Astrocyte (in vitro differentiated cells and primary cell): ENCODE results near the gene WDR45B. TPM values are rescaled to one million over a fixed set of nuclear protein-coding genes. Genes with fewer than 3 reads are reported as not detected.

Source experiments
- DNase-seq: peaks from one replicate; pipeline ENCODE4 v3.0.0-alpha.2; 2010; ENCODE audit warnings: low read depth
- FAIRE-seq: peaks from 2 replicates; lab custom pipeline; 2011; peaks lifted over from hg19 to GRCh38; lab: Jason Lieb, UNC
- H2AFZ ChIP-seq: 2 replicates; pipeline ENCODE4 v1.6.0; 2012; ENCODE audit warnings: low read depth, low read length, inconsistent platforms
- H3K27ac ChIP-seq: 2 replicates; pipeline ENCODE4 v1.5.1; 2011; ENCODE audit warnings: low read depth, low read length, inconsistent platforms
- H3K27me3 ChIP-seq: 2 replicates; pipeline ENCODE4 v1.6.0; 2011; ENCODE audit warnings: low read length, inconsistent platforms; ENCODE audit not compliant: insufficient read depth
- H3K36me3 ChIP-seq: 2 replicates; pipeline ENCODE4 v1.5.1; 2011; ENCODE audit warnings: low read length, inconsistent platforms; ENCODE audit not compliant: insufficient read depth
- H3K4me1 ChIP-seq: 2 replicates; pipeline ENCODE4 v1.5.1; 2011; ENCODE audit warnings: low read length, inconsistent platforms; ENCODE audit not compliant: insufficient read depth
- H3K4me2 ChIP-seq: 2 replicates; pipeline ENCODE4 v1.6.0; 2012; ENCODE audit warnings: low read length, inconsistent platforms
- H3K4me3 ChIP-seq: 2 replicates; pipeline ENCODE4 v1.5.1; 2011; ENCODE audit warnings: low read depth, mild to moderate bottlenecking, low read length, inconsistent platforms; ENCODE audit not compliant: insufficient read depth
- H3K79me2 ChIP-seq: 2 replicates; pipeline ENCODE4 v1.6.0; 2012; ENCODE audit warnings: mild to moderate bottlenecking, low read length, inconsistent platforms; ENCODE audit not compliant: insufficient read depth
- H3K9ac ChIP-seq: 2 replicates; pipeline ENCODE4 v1.6.0; 2012; ENCODE audit warnings: mild to moderate bottlenecking, low read length, inconsistent platforms
- H3K9me3 ChIP-seq: 2 replicates; pipeline ENCODE4 v1.5.1; 2012; ENCODE audit warnings: low read depth, mild to moderate bottlenecking, low read length, inconsistent platforms; ENCODE audit not compliant: insufficient read depth
- H4K20me1 ChIP-seq: 2 replicates; pipeline ENCODE4 v1.6.0; 2012; ENCODE audit warnings: low read length, inconsistent platforms; ENCODE audit not compliant: insufficient read depth
- H3K27ac Mint-ChIP-seq: one replicate; pipeline ENCODE4 v1.8.0; 2021; ENCODE audit warnings: mild to moderate bottlenecking, mixed read lengths; ENCODE audit not compliant: unreplicated experiment
- H3K27me3 Mint-ChIP-seq: one replicate; pipeline ENCODE4 v1.8.0; 2021; ENCODE audit warnings: low read depth, mixed read lengths; ENCODE audit not compliant: unreplicated experiment
- H3K36me3 Mint-ChIP-seq: one replicate; pipeline ENCODE4 v1.8.0; 2021; ENCODE audit warnings: low read depth, mixed read lengths; ENCODE audit not compliant: unreplicated experiment
- H3K4me1 Mint-ChIP-seq: one replicate; pipeline ENCODE4 v1.8.0; 2021; ENCODE audit warnings: low read depth, mixed read lengths; ENCODE audit not compliant: unreplicated experiment
- H3K4me3 Mint-ChIP-seq: one replicate; pipeline ENCODE4 v1.8.0; 2021; ENCODE audit warnings: mild to moderate bottlenecking, moderate library complexity, mixed read lengths; ENCODE audit not compliant: unreplicated experiment
- H3K9me3 Mint-ChIP-seq: one replicate; pipeline ENCODE4 v1.8.0; 2021; ENCODE audit warnings: mild to moderate bottlenecking, mixed read lengths; ENCODE audit not compliant: unreplicated experiment
- CTCF ChIP-seq: IDR thresholded peaks from 2 replicates; pipeline ENCODE4 v1.5.1; 2011; ENCODE audit warnings: low read depth, mild to moderate bottlenecking, inconsistent platforms, low read length, moderate library complexity; ENCODE audit not compliant: insufficient read depth
- EZH2 ChIP-seq: IDR thresholded peaks from 2 replicates; pipeline ENCODE4 v1.6.1; 2012; ENCODE audit warnings: mild to moderate bottlenecking, low read length, inconsistent platforms; ENCODE audit not compliant: insufficient read depth
- total RNA-seq: library from RNA; stranded (reverse); gene quantifications from 2 replicates; pipeline ENCODE4 v1.2.1, GENCODE V29; 2021

The WDR45B gene
- total RNA-seq, 1 donor from 2014 or later, result 75.4 TPM

DNA sequence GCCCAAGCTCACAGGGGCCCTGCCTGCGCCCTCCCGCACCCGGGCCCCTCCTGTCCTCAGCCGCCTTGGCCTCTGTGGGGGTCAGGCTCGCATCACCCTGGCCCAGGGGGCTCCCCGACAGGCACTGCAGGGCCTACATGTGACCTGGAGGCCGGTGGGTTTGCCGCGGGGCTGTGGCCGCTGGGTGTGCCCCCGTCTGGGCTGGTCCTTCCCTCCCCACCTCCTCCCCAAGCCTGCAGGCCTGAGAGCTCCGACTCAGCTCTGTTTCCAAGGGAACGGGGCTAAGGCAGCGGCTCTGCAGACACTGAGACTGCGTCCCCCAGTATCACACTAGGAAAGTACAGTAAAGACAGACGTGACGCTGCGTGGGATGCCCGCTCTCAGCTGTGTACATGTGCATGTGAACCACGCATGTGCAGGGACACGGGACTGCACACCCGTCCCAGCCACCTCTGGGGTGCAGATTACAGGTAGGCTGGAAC lies 16.5 kb upstream of the WDR45B start:
- H3K9me3 ChIP-seq, result no peaks in the 10 kb centered on the region
- no peak overlapping the region for H3K4me3 ChIP-seq
- H3K27me3 ChIP-seq, result no peaks in the 10 kb centered on the region
- peaks cover 16% of the 10 kb centered on the region for H3K36me3 Mint-ChIP-seq
- H3K27ac Mint-ChIP-seq, result no peak overlapping the region
- H3K27ac ChIP-seq, result no peak overlapping the region
- H2AFZ ChIP-seq, result no peak overlapping the region
- peaks cover 7% of the 10 kb centered on the region for H3K27me3 Mint-ChIP-seq
- no peak overlapping the region for H3K4me3 Mint-ChIP-seq
- H3K9ac ChIP-seq, result no peak overlapping the region
- no peak for FAIRE-seq
- no peaks in the 10 kb centered on the region for H3K36me3 ChIP-seq
- peaks cover 3% of the 10 kb centered on the region for H4K20me1 ChIP-seq
- H3K4me2 ChIP-seq, result peak overlapping the region; percentile 5
- H3K79me2 ChIP-seq, result no peaks in the 10 kb centered on the region
- no peaks in the 10 kb centered on the region for H3K4me1 ChIP-seq
- H3K4me1 Mint-ChIP-seq, result peaks cover 6% of the 10 kb centered on the region
- no peak for DNase-seq
- H3K9me3 Mint-ChIP-seq, result no peaks in the 10 kb centered on the region
- no peak for TF ChIP-seq CTCF
- no peak for TF ChIP-seq EZH2

GRCh38 chr17:82664276-82664575 lies 16.0 kb upstream of the WDR45B start:
- H3K4me1 ChIP-seq, result no peaks in the 10 kb centered on the region
- DNase-seq (no peak), FAIRE-seq (no peak)
- no peak for TF ChIP-seq CTCF
- TF ChIP-seq EZH2, result no peak
- Mint-ChIP-seq H3K4me3 (no peak overlapping the region), H3K4me1 (peaks cover 6% of the 10 kb centered on the region), H3K27me3 (peaks cover 7% of the 10 kb centered on the region), H3K36me3 (peaks cover 22% of the 10 kb centered on the region), H3K27ac (no peak overlapping the region), H3K9me3 (no peaks in the 10 kb centered on the region)
- H3K9me3 ChIP-seq, result no peaks in the 10 kb centered on the region
- no peaks in the 10 kb centered on the region for H3K79me2 ChIP-seq
- H3K36me3 ChIP-seq, result no peaks in the 10 kb centered on the region
- no peaks in the 10 kb centered on the region for H3K27me3 ChIP-seq
- no peak overlapping the region for H3K4me3 ChIP-seq
- H2AFZ ChIP-seq, result no peak overlapping the region
- no peak overlapping the region for H3K27ac ChIP-seq
- peaks cover 3% of the 10 kb centered on the region for H4K20me1 ChIP-seq
- H3K4me2 ChIP-seq, result no peak overlapping the region
- H3K9ac ChIP-seq, result no peak overlapping the region

- no peak for DNase-seq
- Mint-ChIP-seq H3K36me3 (peaks cover 25% of the 10 kb centered on the region), H3K4me1 (peaks cover 6% of the 10 kb centered on the region), H3K27me3 (peaks cover 7% of the 10 kb centered on the region), H3K27ac (no peak overlapping the region), H3K4me3 (no peak overlapping the region), H3K9me3 (no peaks in the 10 kb centered on the region)
- Histone ChIP-seq H3K4me2 (no peak overlapping the region), H3K4me3 (no peak overlapping the region), H3K36me3 (no peaks in the 10 kb centered on the region), H4K20me1 (peaks cover 3% of the 10 kb centered on the region), H2AFZ (no peak overlapping the region), H3K9ac (no peak overlapping the region), H3K27ac (no peak overlapping the region), H3K4me1 (no peaks in the 10 kb centered on the region), H3K79me2 (no peaks in the 10 kb centered on the region), H3K9me3 (no peaks in the 10 kb centered on the region), H3K27me3 (no peaks in the 10 kb centered on the region)
- TF ChIP-seq EZH2 (no peak), CTCF (no peak)
- FAIRE-seq, result no peak
Measured at GRCh38 chr17:82663381-82664275, 15.4 kb upstream of the WDR45B start.
